Measurements from ENCODE around the gene OR3A2.
"Not testable (repeated sequence)": the region's sequence is repeated elsewhere in the genome, so short reads cannot be mapped to it uniquely, and the experiment has no call there.

The OR3A2 gene

DNA sequence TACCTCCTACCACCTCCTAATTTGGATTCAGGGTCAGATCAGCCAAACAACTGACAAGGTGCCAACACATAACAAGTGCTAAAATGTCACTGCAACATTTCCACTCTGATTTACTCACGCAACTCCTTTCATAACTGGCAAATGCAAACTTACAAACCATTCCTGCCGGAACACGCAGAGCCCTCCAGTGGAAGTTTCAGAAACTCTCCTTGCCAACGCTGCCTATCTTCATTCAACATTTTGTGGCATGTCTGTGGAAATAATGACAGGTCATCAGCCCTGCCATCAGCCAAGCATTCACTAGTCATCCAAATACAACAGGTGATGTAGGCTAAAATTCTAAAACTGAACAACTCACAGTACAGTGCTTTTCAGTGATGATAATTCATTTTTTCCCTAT is 50.2 kb downstream of the OR3A2 start:
- no peak overlapping the region for H3K9ac ChIP-seq (ENCODE audit: insufficient read length, low read depth)

DNA sequence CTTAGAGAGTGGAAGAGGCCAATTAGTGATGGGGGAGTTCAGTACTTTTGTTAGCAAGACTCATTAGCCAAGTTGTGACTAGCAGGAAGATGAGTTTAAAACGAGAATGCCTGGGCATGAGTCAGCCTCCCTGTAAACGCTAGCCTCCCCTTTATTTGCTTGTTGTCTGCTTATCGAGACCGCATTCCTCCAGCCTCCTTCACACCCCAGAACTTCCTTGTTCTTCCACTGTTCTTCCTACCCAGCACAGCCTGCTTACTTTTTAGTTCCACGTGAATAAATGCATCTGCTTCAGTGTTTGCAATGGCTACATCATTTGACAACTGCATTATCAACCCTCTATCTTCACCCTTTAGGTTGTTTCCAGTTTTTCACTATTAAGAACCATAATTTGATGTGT is 67.8 kb downstream of the OR3A2 start:
- Histone ChIP-seq H3K4me3 (ENCODE audit: insufficient read length, low read depth) (no peak overlapping the region), H3K36me3 (ENCODE audit: insufficient read depth, insufficient read length, low read length) (no peaks in the 10 kb centered on the region), H3K27me3 (ENCODE audit: insufficient read depth, insufficient read length) (no peaks in the 10 kb centered on the region), H3K9me3 (ENCODE audit: insufficient read depth, low read length) (no peaks in the 10 kb centered on the region), H3K9ac (ENCODE audit: insufficient read length, low read depth) (no peak overlapping the region), H3K4me1 (ENCODE audit: insufficient read depth, insufficient read length) (peaks cover 3% of the 10 kb centered on the region)
- peak; percentile 22 for DNase-seq (ENCODE audit: low read depth, low spot score)
- TF ChIP-seq ZNF274 (IDR thresholded peaks at IDR 0.05; ENCODE audit: low read depth, low read length) (no peak), YY1 (IDR thresholded peaks at IDR 0.05; ENCODE audit: insufficient read depth, insufficient read length) (no peak), SUZ12 (IDR thresholded peaks at IDR 0.05; ENCODE audit: extremely low read depth, insufficient read depth, insufficient read length) (no peak)

More for the DNA sequence above, 50.2 kb downstream of the OR3A2 start:
- no peak overlapping the region for H3K4me3 ChIP-seq (ENCODE audit: insufficient read length, low read depth)
- no peaks in the 10 kb centered on the region for H3K27me3 ChIP-seq (ENCODE audit: insufficient read depth, insufficient read length)
- no peak for TF ChIP-seq SUZ12 (IDR thresholded peaks at IDR 0.05; ENCODE audit: extremely low read depth, insufficient read depth, insufficient read length)
- TF ChIP-seq YY1 (IDR thresholded peaks at IDR 0.05; ENCODE audit: insufficient read depth, insufficient read length), result no peak
- no peak for TF ChIP-seq ZNF274 (IDR thresholded peaks at IDR 0.05; ENCODE audit: low read depth, low read length)
- DNase-seq (ENCODE audit: low read depth, low spot score), result no peak
- H3K9me3 ChIP-seq (ENCODE audit: insufficient read depth, low read length), result peaks cover 7% of the 10 kb centered on the region; the same call in 1 of the 2 replicates
- no peaks in the 10 kb centered on the region for H3K4me1 ChIP-seq (ENCODE audit: insufficient read depth, insufficient read length)
- no peaks in the 10 kb centered on the region for H3K36me3 ChIP-seq (ENCODE audit: insufficient read depth, insufficient read length, low read length)

DNA sequence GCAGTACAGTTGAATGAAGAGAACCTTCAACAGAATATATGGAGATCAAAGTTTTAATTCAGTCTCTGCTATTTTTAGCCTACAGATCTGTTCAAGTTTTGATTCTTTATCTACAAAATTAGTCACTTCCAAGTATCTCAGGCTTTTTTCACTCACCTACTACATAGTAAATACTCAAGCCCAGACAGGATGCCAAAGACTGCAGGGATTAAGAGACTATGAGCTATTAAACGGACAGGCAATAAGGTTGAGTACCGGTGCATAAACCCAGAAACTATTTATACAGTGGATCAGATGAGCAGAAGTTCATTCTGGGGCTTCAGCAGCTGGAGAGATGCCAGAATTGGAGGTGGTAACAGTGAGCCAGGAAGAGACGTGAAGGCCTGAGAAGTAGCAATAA is 69.3 kb downstream of the OR3A2 start:
- Histone ChIP-seq H3K9me3 (ENCODE audit: insufficient read depth, low read length) (no peaks in the 10 kb centered on the region), H3K9ac (ENCODE audit: insufficient read length, low read depth) (no peak overlapping the region), H3K27me3 (ENCODE audit: insufficient read depth, insufficient read length) (no peaks in the 10 kb centered on the region), H3K4me3 (ENCODE audit: insufficient read length, low read depth) (no peak overlapping the region), H3K4me1 (ENCODE audit: insufficient read depth, insufficient read length) (peaks cover 3% of the 10 kb centered on the region), H3K36me3 (ENCODE audit: insufficient read depth, insufficient read length, low read length) (no peaks in the 10 kb centered on the region)
- no peak for TF ChIP-seq ZNF274 (IDR thresholded peaks at IDR 0.05; ENCODE audit: low read depth, low read length)
- no peak for TF ChIP-seq SUZ12 (IDR thresholded peaks at IDR 0.05; ENCODE audit: extremely low read depth, insufficient read depth, insufficient read length)
- TF ChIP-seq YY1 (IDR thresholded peaks at IDR 0.05; ENCODE audit: insufficient read depth, insufficient read length), result no peak
- DNase-seq (ENCODE audit: low read depth, low spot score), result no peak

DNA sequence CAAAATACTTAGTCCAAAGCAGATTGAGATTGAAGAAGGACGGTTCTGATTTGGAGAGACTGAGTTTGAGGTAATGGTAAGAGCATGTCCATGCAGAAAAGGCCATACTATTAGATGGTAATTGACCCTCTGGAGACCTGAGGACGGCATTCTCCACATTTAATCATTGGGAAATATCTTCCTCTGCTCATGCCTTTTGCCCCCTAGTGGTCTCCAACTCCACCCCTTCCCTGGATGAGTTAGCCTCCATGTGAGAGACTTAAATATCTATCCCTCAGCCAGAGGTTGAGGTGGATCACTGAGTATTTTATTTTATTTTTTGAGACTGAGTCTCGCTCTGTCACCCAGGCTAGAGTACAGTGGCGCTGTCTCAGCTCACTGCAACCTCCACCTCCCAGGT is 77.5 kb downstream of the OR3A2 start:
- Histone ChIP-seq H3K36me3 (ENCODE audit: insufficient read depth, insufficient read length, low read length) (no peaks in the 10 kb centered on the region), H3K9me3 (ENCODE audit: insufficient read depth, low read length) (no peaks in the 10 kb centered on the region), H3K4me1 (ENCODE audit: insufficient read depth, insufficient read length) (no peaks in the 10 kb centered on the region), H3K9ac (ENCODE audit: insufficient read length, low read depth) (no peak overlapping the region), H3K27me3 (ENCODE audit: insufficient read depth, insufficient read length) (no peaks in the 10 kb centered on the region), H3K4me3 (ENCODE audit: insufficient read length, low read depth) (no peak overlapping the region)
- TF ChIP-seq ZNF274 (IDR thresholded peaks at IDR 0.05; ENCODE audit: low read depth, low read length) (no peak), SUZ12 (IDR thresholded peaks at IDR 0.05; ENCODE audit: extremely low read depth, insufficient read depth, insufficient read length) (no peak), YY1 (IDR thresholded peaks at IDR 0.05; ENCODE audit: insufficient read depth, insufficient read length) (no peak)
- no peak for DNase-seq (ENCODE audit: low read depth, low spot score)

DNA sequence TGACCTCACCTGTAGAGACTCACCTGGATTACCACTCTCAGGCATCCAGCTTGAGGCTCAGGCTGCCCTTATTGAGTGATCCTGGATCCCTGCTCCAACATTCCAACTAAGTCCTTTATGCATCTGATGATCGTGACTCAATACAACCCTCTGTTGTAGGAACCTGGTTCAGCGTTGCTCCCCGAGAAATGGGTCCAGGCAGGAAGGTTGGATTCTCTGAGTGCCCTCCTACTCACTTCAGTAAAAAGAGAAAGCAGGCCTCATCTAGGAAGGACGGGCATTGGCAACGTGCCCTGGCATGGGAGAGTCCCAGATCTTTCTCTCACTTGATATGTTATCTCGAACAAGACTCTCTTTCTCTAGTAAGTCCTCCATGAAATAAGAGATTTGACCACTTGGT is 87.8 kb downstream of the OR3A2 start, which contains the start of gene OR3A1:
Gene OR3A1 (minus strand): TSS at position 101 of the 400 bp plus-strand sequence. CDS start 5,778 bp downstream, outside the sequence.
- no peak within 1 kb of the TSS for H3K4me3 ChIP-seq (ENCODE audit: insufficient read length, low read depth)
- TF ChIP-seq SUZ12 (IDR thresholded peaks at IDR 0.05; ENCODE audit: extremely low read depth, insufficient read depth, insufficient read length) (no peak), YY1 (IDR thresholded peaks at IDR 0.05; ENCODE audit: insufficient read depth, insufficient read length) (no peak), ZNF274 (IDR thresholded peaks at IDR 0.05; ENCODE audit: low read depth, low read length) (no peak)
- no peak within 1 kb of the TSS for H3K9ac ChIP-seq (ENCODE audit: insufficient read length, low read depth)
- H3K27me3 ChIP-seq (ENCODE audit: insufficient read depth, insufficient read length), result no peaks in the 10 kb centered on the region
- no peak for DNase-seq (ENCODE audit: low read depth, low spot score)
- no peaks in the 10 kb centered on the region for H3K9me3 ChIP-seq (ENCODE audit: insufficient read depth, low read length)
- no peaks in the 10 kb centered on the region for H3K36me3 ChIP-seq (ENCODE audit: insufficient read depth, insufficient read length, low read length)
- H3K4me1 ChIP-seq (ENCODE audit: insufficient read depth, insufficient read length), result no peaks in the 10 kb centered on the region

DNA sequence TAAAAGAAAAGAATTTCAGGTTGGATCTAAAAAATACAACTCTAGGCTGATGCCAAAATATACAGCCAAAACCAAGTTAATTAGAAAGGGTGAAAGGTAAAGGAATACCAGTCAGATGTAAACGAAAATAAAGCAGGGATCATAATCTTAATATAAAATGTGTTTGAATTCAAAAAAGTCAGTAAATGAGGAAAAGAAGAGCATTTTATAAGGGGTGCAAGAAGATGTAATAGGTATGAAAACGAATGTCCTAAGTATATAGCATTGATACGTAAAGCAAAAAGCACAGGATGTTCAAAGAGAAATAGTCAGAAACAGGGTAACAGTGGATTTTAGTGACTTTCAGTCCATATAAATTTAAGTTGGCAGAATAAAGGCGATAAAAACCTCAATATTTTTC is 90.5 kb downstream of the OR3A2 start:
- Histone ChIP-seq H3K9me3 (ENCODE audit: insufficient read depth, low read length) (no peaks in the 10 kb centered on the region), H3K36me3 (ENCODE audit: insufficient read depth, insufficient read length, low read length) (no peaks in the 10 kb centered on the region), H3K9ac (ENCODE audit: insufficient read length, low read depth) (no peak overlapping the region), H3K4me1 (ENCODE audit: insufficient read depth, insufficient read length) (no peaks in the 10 kb centered on the region), H3K27me3 (ENCODE audit: insufficient read depth, insufficient read length) (no peaks in the 10 kb centered on the region), H3K4me3 (ENCODE audit: insufficient read length, low read depth) (no peak overlapping the region)
- no peak for DNase-seq (ENCODE audit: low read depth, low spot score)
- TF ChIP-seq SUZ12 (IDR thresholded peaks at IDR 0.05; ENCODE audit: extremely low read depth, insufficient read depth, insufficient read length), result no peak
- no peak for TF ChIP-seq ZNF274 (IDR thresholded peaks at IDR 0.05; ENCODE audit: low read depth, low read length)
- no peak for TF ChIP-seq YY1 (IDR thresholded peaks at IDR 0.05; ENCODE audit: insufficient read depth, insufficient read length)

DNA sequence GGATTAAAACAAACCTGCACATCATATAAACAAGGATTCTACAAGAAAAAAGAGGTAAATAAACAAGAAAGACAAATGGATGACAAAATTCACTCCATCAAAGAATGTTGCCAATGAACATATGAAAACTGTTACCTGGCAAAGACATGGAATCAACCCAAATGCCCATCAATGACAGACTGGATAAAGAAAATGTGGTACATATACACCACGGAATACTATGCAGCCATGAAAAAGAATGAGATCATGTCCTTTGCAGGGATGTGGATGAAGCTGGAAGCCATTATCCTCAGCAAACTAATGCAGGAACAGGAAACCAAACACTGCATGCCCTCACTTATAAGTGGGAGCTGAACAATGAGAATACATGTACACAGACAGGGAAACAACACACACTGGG is 92.6 kb downstream of the OR3A2 start:
- not testable (repeated sequence) for H3K4me3 ChIP-seq (ENCODE audit: insufficient read length, low read depth); H3K9ac ChIP-seq (ENCODE audit: insufficient read length, low read depth); H3K36me3 ChIP-seq (ENCODE audit: insufficient read depth, insufficient read length, low read length); H3K9me3 ChIP-seq (ENCODE audit: insufficient read depth, low read length); DNase-seq (ENCODE audit: low read depth, low spot score); H3K4me1 ChIP-seq (ENCODE audit: insufficient read depth, insufficient read length); H3K27me3 ChIP-seq (ENCODE audit: insufficient read depth, insufficient read length)

DNA sequence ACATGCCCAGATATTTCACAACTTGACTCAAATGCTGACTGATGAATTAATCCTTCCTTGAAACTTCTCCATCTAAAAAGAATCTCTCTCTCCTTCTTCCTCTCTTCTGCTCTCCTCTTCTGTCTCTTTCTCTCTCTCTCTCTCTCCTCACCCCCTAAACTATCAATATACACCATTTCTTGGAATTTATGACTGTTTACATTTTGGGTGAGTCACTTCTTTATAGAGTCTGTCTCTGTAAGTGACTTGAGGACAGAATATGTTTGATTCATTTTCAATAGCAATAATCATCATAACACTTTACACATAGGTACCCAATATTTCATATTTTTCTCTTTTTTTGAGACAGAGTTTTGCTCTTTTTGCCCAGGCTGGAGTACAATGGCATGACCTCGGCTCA is 103.2 kb downstream of the OR3A2 start:
- no peak overlapping the region for H3K4me3 ChIP-seq (ENCODE audit: insufficient read length, low read depth)
- H3K4me1 ChIP-seq (ENCODE audit: insufficient read depth, insufficient read length), result no peaks in the 10 kb centered on the region
- no peak overlapping the region for H3K9ac ChIP-seq (ENCODE audit: insufficient read length, low read depth)
- TF ChIP-seq ZNF274 (IDR thresholded peaks at IDR 0.05; ENCODE audit: low read depth, low read length) (no peak), SUZ12 (IDR thresholded peaks at IDR 0.05; ENCODE audit: extremely low read depth, insufficient read depth, insufficient read length) (no peak), YY1 (IDR thresholded peaks at IDR 0.05; ENCODE audit: insufficient read depth, insufficient read length) (no peak)
- H3K36me3 ChIP-seq (ENCODE audit: insufficient read depth, insufficient read length, low read length), result peaks cover 3% of the 10 kb centered on the region
- DNase-seq (ENCODE audit: low read depth, low spot score), result no peak
- no peaks in the 10 kb centered on the region for H3K9me3 ChIP-seq (ENCODE audit: insufficient read depth, low read length)
- H3K27me3 ChIP-seq (ENCODE audit: insufficient read depth, insufficient read length), result no peaks in the 10 kb centered on the region

Data from NT2/D1 (cell line).